A549 (cell line): ENCODE data around the gene ANKRD33. TPM values are rescaled to one million over a fixed set of nuclear protein-coding genes. Genes with fewer than 3 reads are reported as not detected.

ENCODE experiments used
- ATAC-seq, 2 experiments: fragments of 200-7000 bp in 1 of 2; fragments of >200 bp in 1 of 2; cut with Nextera tagmentation in 1 of 2; cut with Tn5 transposase in 1 of 2; 3 replicates each; pipeline versions ENCODE4 v1.8.0 to v1.9.1; 2018 to 2020; ENCODE audit warnings: mild to moderate bottlenecking in 1 of 2, moderate library complexity in 1 of 2
- CTCF ChIA-PET: fragments of 300-600 bp; sonication (Branson Sonifier 250); formaldehyde crosslinking; extraction: SDS; loops from one replicate; lab custom pipeline; 2021; ENCODE audit warnings: antibody characterized with exemption, inconsistent platforms; lab: Yijun Ruan, JAX
- POLR2A ChIA-PET: fragments of 350-600 bp; formaldehyde crosslinking; extraction: SDS; loops from one replicate; lab custom pipeline; 2021; ENCODE audit warnings: antibody characterized with exemption, inconsistent platforms; lab: Yijun Ruan, JAX
- DNase-seq, 2 experiments: peaks; one replicate each; pipeline versions ENCODE4 v3.0.0 to v3.0.0-alpha.2; 2011 to 2016; ENCODE audit warnings: low read depth in 1 of 2, low spot score in 1 of 2
- FAIRE-seq: peaks from 2 replicates; lab custom pipeline; 2011; peaks lifted over from hg19 to GRCh38; lab: Jason Lieb, UNC
- H3K27ac ChIP-seq, 2 experiments: fragments of >200 bp; sonication (Bioruptor Twin); formaldehyde crosslinking; 3 replicates each; pipeline ENCODE4 v1.5.1; 2016 to 2017
- H3K4me1 ChIP-seq: fragments of >200 bp; sonication (Bioruptor Twin); formaldehyde crosslinking; 3 replicates; pipeline ENCODE4 v1.6.1; 2016
- H3K4me2 ChIP-seq: fragments of >200 bp; sonication (Bioruptor Twin); formaldehyde crosslinking; 3 replicates; pipeline ENCODE4 v1.6.1; 2016
- H3K4me3 ChIP-seq: fragments of >200 bp; sonication (Bioruptor Twin); formaldehyde crosslinking; 3 replicates; pipeline ENCODE4 v1.5.1; 2016
- H3K9me3 ChIP-seq: fragments of >200 bp; sonication (Bioruptor Twin); formaldehyde crosslinking; 3 replicates; pipeline ENCODE4 v1.6.1; 2016
- CBX8 ChIP-seq: fragments of 200-600 bp; sonication (generic); IDR thresholded peaks from 2 replicates; pipeline ENCODE4 v1.6.1; 2016
- CEBPB ChIP-seq, 2 experiments: fragments of >200 bp in 1 of 2; sonication (Bioruptor Twin) in 1 of 2; formaldehyde crosslinking in 1 of 2; IDR thresholded peaks; 2 replicates each; pipeline ENCODE4 v1.6.1; 2012 to 2016
- EHF ChIP-seq: fragments of 250-450 bp; sonication (Bioruptor Pico); IDR thresholded peaks from 2 replicates; pipeline ENCODE4 v1.5.0; 2020; ENCODE audit warnings: mild to moderate bottlenecking
- EHMT2 ChIP-seq: fragments of 200-600 bp; sonication (generic); IDR thresholded peaks from 2 replicates; pipeline ENCODE4 v1.6.1; 2016; ENCODE audit warnings: antibody characterized with exemption, low read depth, mild to moderate bottlenecking, moderate library complexity
- EP300 ChIP-seq, 2 experiments: fragments of >200 bp; sonication (Bioruptor Twin); formaldehyde crosslinking; IDR thresholded peaks; 2 replicates in 1 of 2; 3 replicates in 1 of 2; pipeline ENCODE4 v1.6.1; 2016 to 2017
- ESRRA ChIP-seq: fragments of 150-350 bp; IDR thresholded peaks from 2 replicates; pipeline ENCODE4 v1.6.1; 2014; ENCODE audit warnings: mild to moderate bottlenecking, low read length, borderline replicate concordance
- FOSB ChIP-seq: fragments of 250-450 bp; sonication (Bioruptor Pico); IDR thresholded peaks from 2 replicates; pipeline ENCODE4 v1.5.0; 2020; ENCODE audit warnings: mild to moderate bottlenecking, moderate library complexity
- FOXS1 ChIP-seq: fragments of 250-450 bp; sonication (Bioruptor Pico); IDR thresholded peaks from 2 replicates; pipeline ENCODE4 v1.5.0; 2020; ENCODE audit warnings: mild to moderate bottlenecking, moderate library complexity
- GATA3 ChIP-seq: IDR thresholded peaks from 2 replicates; pipeline ENCODE4 v1.6.1; 2012; ENCODE audit warnings: borderline replicate concordance
- HDAC2 ChIP-seq: fragments of 200-600 bp; sonication (generic); IDR thresholded peaks from 2 replicates; pipeline ENCODE4 v1.6.1; 2016
- HEYL ChIP-seq: fragments of 250-450 bp; sonication (Bioruptor Pico); IDR thresholded peaks from 2 replicates; pipeline ENCODE4 v1.8.0; 2021; ENCODE audit warnings: mild to moderate bottlenecking, moderate library complexity
- HOXB13 ChIP-seq: fragments of 250-450 bp; sonication (Bioruptor Pico); IDR thresholded peaks from 2 replicates; pipeline ENCODE4 v1.5.0; 2020; ENCODE audit warnings: low read depth, mild to moderate bottlenecking, moderate library complexity
- HOXB5 ChIP-seq: fragments of 250-450 bp; sonication (Bioruptor Pico); IDR thresholded peaks from 2 replicates; pipeline ENCODE4 v1.5.0; 2020; ENCODE audit warnings: mild to moderate bottlenecking, moderate library complexity
- MAFK ChIP-seq: fragments of 450-650 bp; IDR thresholded peaks from 2 replicates; pipeline ENCODE4 v1.6.1; 2014; ENCODE audit not compliant: partially characterized antibody
- POLR2AphosphoS2 ChIP-seq: conservative IDR thresholded peaks from 2 replicates; pipeline ENCODE4 v1.6.1; 2012; ENCODE audit warnings: low read length, improper control_type of control experiment, inconsistent platforms
- RCOR1 ChIP-seq: fragments of 150-350 bp; IDR thresholded peaks from 2 replicates; pipeline ENCODE4 v1.6.1; 2014; ENCODE audit warnings: antibody characterized with exemption, low read length, low read depth
- RNF2 ChIP-seq: fragments of 200-600 bp; sonication (generic); IDR thresholded peaks from 2 replicates; pipeline ENCODE4 v1.6.1; 2016; ENCODE audit warnings: low read depth, mild to moderate bottlenecking, antibody characterized with exemption, moderate library complexity, borderline replicate concordance
- TP53 ChIP-seq: fragments of 250-450 bp; sonication (Bioruptor Pico); IDR thresholded peaks from 2 replicates; pipeline ENCODE4 v1.5.0; 2021; ENCODE audit warnings: mild to moderate bottlenecking, moderate library complexity
- ZNF302 ChIP-seq: fragments of 250-450 bp; sonication (Bioruptor Pico); IDR thresholded peaks from 2 replicates; pipeline ENCODE4 v1.9.0; 2021; ENCODE audit warnings: inconsistent platforms, mild to moderate bottlenecking, moderate library complexity
- WGBS: methylation state at CpG from one replicate; pipeline ENCODE4 v1.1.6; 2017; ENCODE audit errors: missing lambda C conversion rate; 5-methylcytosine and 5-hydroxymethylcytosine counted together
- polyA plus RNA-seq, 4 experiments: library from polyadenylated mRNA; depleted of rRNA in 3 of 4; stranded (reverse); fragments of >200 nt; fragmentation: RNase III in 1 of 4; extraction: RNeasy Plus Mini Kit Qiagen cat#74134 plus additional on column Dnase treatment in 1 of 4; gene quantifications; 2 replicates in 3 of 4; 3 replicates in 1 of 4; pipeline ENCODE4 v1.2.3, GENCODE V29; 2011 to 2017
- TF ChIP-seq, protein P1 (sequence below): fragments of 250-450 bp; sonication (Bioruptor Pico); IDR thresholded peaks from 2 replicates; pipeline ENCODE4 v1.5.0; 2021; ENCODE audit warnings: mild to moderate bottlenecking, moderate library complexity, borderline replicate concordance
- TF ChIP-seq, protein P2 (sequence below): fragments of >200 bp; sonication (Bioruptor Twin); formaldehyde crosslinking; IDR thresholded peaks from 3 replicates; pipeline ENCODE4 v1.5.1; 2016

The ANKRD33 gene
- polyA plus RNA-seq, 2 of the 4 experiments (the other 2 are of a cell fraction), result not detected

DNA sequence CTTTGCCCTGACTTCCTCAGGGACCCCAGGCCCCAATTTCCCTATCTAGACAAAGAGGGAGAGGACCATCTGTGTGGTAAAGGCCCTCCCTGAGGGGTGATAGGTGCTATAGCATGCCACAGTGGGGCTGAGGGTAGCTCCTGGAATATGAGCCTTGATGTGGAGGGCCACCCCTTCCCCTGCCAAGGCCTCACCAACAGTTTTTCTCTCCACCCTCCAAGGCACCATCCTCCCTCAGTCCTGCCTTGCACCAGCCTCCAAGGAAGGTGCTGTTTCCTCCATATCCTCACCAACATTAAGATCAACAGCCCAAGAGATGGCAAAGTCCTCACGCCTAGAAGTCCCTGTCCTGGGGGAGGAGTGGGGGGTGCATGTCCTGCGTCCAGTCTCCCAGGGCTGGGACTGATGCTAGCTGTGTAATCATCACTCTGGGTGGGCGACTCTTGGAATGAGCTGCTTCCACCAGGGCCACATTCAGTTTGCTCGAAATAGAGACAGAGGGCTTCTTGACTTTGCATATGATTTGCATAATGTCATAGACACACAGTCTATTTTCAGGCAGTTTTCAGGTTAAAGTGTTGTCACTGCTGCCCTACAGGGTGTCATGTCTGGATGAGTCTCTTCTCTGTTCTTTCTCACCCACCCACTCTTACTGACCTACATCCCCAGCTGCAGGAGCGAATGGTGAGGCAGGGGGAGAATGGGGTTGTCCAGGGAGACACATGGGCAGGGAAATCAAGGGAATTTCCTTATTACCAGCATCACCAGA lies 36.8 kb downstream of the ANKRD33 start:
- H3K4me3 ChIP-seq, result no peak overlapping the region
- TF ChIP-seq RNF2 (no peak), RCOR1 (no peak), CBX8 (no peak), EHF (no peak), ZNF302 (CRISPR knock-in tag) (no peak), ESRRA (no peak), EHMT2 (no peak), FOXS1 (CRISPR knock-in tag) (no peak), FOSB (CRISPR knock-in tag) (no peak), HEYL (CRISPR knock-in tag) (no peak), GATA3 (no peak), HDAC2 (no peak), HOXB13 (no peak), EP300 (IDR thresholded peaks at IDR 0.05) (no peak), TP53 (CRISPR knock-in tag) (no peak), CEBPB (IDR thresholded peaks at IDR 0.05) (no peak), MAFK (no peak)
- TF ChIP-seq, protein P1, sequence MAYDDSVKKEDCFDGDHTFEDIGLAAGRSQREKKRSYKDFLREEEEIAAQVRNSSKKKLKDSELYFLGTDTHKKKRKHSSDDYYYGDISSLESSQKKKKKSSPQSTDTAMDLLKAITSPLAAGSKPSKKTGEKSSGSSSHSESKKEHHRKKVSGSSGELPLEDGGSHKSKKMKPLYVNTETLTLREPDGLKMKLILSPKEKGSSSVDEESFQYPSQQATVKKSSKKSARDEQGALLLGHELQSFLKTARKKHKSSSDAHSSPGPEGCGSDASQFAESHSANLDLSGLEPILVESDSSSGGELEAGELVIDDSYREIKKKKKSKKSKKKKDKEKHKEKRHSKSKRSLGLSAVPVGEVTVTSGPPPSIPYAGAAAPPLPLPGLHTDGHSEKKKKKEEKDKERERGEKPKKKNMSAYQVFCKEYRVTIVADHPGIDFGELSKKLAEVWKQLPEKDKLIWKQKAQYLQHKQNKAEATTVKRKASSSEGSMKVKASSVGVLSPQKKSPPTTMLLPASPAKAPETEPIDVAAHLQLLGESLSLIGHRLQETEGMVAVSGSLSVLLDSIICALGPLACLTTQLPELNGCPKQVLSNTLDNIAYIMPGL, result no peak
- TF ChIP-seq, protein P2, sequence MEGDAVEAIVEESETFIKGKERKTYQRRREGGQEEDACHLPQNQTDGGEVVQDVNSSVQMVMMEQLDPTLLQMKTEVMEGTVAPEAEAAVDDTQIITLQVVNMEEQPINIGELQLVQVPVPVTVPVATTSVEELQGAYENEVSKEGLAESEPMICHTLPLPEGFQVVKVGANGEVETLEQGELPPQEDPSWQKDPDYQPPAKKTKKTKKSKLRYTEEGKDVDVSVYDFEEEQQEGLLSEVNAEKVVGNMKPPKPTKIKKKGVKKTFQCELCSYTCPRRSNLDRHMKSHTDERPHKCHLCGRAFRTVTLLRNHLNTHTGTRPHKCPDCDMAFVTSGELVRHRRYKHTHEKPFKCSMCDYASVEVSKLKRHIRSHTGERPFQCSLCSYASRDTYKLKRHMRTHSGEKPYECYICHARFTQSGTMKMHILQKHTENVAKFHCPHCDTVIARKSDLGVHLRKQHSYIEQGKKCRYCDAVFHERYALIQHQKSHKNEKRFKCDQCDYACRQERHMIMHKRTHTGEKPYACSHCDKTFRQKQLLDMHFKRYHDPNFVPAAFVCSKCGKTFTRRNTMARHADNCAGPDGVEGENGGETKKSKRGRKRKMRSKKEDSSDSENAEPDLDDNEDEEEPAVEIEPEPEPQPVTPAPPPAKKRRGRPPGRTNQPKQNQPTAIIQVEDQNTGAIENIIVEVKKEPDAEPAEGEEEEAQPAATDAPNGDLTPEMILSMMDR, result no peak
- DNase-seq, result no peak
- 86% methylated on average over 5 of the region's 5 CpGs for WGBS
- H3K4me2 ChIP-seq, result no peak overlapping the region
- H3K27ac ChIP-seq, result no peak overlapping the region
- ChIA-PET CTCF (interaction anchor here (0.7 to 5.2 kb wide), 16 partner anchors 11 to 550 kb away, joined by 3 to 69 read pairs (median 4); partner anchors contain the start of genes ACVRL1 and ANKRD33), POLR2A (no interaction called here)
- no peak for FAIRE-seq
- ATAC-seq, result no peak
- peaks cover 7% of the 10 kb centered on the region; the same call in 2 of the 3 replicates for H3K4me1 ChIP-seq
- H3K9me3 ChIP-seq, result no peaks in the 10 kb centered on the region

DNA sequence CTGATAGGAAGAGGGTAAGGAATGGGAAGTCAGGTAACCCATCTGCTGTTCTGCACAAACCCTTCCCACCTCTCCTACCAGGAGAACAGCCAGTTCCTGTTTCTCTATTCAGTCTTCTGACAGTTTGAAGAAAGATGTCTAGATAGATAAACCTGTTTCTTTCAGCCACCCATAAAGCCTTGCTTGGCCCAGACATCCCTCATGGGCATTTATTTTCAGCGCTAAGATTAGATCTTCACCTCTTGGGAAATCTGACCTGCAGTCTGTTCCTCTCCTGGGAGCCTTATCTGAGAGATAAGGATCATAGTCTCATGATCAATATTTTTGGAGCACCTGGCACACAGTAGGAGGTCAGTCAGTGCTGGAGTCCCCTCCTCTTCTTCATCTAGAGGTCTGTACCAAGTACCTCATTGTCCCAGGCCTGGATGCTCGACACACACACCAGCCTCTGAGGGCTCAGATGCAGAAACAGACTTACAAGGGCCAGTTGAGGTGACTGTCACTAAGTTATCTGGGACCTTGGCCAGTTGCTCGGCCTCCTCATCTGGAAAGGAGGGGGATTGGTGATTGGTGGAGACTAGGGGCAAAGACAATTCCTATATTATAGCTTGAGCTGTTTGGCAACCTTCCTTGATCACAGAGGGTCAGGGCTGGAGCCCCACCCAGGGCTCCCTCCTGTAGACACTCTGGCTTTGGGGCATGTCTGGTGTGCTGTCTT lies 37.6 kb downstream of the ANKRD33 start:
- CTCF ChIA-PET, result interaction anchor here (0.7 to 5.2 kb wide), 9 partner anchors 12 to 504 kb away, joined by 3 to 34 read pairs (median 5); partner anchors contain the start of genes ACVRL1 and ANKRD33
- WGBS, result 39% methylated on average over 3 of the region's 3 CpGs
- no peak for ATAC-seq

More for the DNA sequence above, 37.6 kb downstream of the ANKRD33 start:
- H3K4me3 ChIP-seq, result no peak overlapping the region
- no peak overlapping the region for H3K27ac ChIP-seq
- H3K4me1 ChIP-seq, result peaks cover 7% of the 10 kb centered on the region; the same call in 2 of the 3 replicates
- POLR2A ChIA-PET, result no interaction called here
- TF ChIP-seq HOXB5 (CRISPR knock-in tag), result no peak
- no peak for TF ChIP-seq POLR2AphosphoS2
- TF ChIP-seq MAFK, result no peak
- H3K9me3 ChIP-seq, result no peaks in the 10 kb centered on the region
- FAIRE-seq, result no peak
- no peak for DNase-seq
- H3K4me2 ChIP-seq, result no peak overlapping the region
